HG03378 (cell line): ENCODE results near the gene LEF1.

ENCODE experiments used
- ATAC-seq: cut with Tn5 transposase; IDR thresholded peaks from one replicate; pipeline ENCODE4 v1.9.1; 2021; ENCODE audit warnings: mild to moderate bottlenecking, moderate library complexity; ENCODE audit not compliant: unreplicated experiment

Gene LEF1

DNA sequence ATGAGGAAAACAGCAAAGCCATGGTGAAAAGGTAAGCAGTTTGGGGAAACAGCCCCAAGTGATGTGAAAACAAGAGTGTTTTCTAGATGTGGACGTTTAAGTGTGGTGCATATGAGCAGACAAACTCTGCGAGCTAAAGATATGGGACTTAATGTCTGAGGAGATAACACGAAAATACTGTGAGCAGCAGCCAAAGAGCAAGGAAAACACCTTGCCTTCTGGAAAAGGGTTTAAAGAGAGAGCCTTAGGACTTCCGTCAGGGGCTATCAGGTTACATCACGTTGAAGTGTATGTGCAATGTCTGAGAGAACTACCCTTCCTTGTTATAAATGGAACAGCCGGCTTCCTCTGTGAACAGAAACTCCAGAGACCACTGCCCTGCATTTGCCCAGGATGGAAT is 54.2 kb downstream of the LEF1 start:
- ATAC-seq: no peak

GRCh38 chr4:108113229-108113628 is 55.5 kb downstream of the LEF1 start:
- ATAC-seq: no peak

DNA sequence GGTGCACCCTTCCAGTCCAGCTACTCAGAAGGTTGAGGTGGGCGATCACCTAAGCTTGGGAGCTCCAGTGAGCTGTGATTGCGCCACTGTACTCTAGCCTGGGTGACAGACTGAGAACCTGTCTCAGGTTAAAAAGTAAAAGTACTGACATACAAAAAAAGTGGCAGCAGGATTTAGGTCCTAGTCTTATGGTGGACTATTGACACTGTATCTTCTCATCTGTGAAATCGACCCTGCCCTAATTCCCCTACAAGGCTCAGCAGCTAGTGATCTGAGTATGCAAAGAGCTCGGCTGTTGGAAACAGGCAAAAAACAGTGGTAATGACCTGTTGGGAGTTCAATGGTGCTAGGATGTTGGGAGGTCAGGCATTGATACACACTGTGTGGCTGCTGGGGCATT is 57.0 kb downstream of the LEF1 start:
- no peak for ATAC-seq

DNA sequence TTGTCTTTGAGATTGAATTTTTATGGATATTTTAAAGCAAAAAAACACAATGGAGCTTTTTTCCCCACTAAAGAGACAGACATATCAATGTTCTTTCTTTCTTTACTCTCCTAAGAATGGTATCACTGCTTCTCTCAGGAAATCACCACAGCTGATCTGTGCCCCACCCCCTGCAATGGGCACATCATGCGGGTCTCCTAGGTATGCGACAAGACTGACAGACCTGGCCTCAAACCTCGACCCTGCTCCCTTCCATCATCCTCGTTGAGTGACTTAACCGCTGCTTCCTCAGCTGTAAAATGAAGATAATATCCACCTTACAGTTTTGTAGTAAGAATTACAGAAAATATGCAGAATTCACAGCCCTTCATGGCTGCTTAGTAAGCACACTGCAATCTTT is 58.3 kb downstream of the LEF1 start:
- no peak for ATAC-seq

GRCh38 chr4:108109997-108110416 is 58.7 kb downstream of the LEF1 start:
- ATAC-seq: peak; percentile 88

DNA sequence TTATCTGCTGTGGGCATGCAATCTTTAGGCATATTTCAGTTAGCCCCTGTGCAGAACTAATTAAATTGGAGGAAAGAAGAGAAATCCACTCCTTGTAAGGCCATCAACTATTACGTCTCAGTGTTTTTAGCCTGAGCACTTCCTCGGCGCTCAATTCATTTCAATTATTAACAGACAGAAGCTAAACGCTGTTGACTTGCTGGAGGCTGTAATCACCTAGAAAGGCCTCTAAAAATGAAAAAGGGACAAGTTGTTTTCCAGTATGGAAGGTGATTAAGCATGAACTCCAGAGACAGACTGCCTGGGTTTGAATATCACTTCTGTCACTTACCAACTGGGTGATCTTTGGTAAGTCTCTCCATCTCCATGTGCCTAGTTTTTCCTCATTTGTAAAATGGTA is 59.6 kb downstream of the LEF1 start:
- no peak for ATAC-seq

GRCh38 chr4:108107729-108108382 is 60.9 kb downstream of the LEF1 start:
- ATAC-seq: no peak

GRCh38 chr4:108107101-108107500 is 61.6 kb downstream of the LEF1 start:
- ATAC-seq: no peak

DNA sequence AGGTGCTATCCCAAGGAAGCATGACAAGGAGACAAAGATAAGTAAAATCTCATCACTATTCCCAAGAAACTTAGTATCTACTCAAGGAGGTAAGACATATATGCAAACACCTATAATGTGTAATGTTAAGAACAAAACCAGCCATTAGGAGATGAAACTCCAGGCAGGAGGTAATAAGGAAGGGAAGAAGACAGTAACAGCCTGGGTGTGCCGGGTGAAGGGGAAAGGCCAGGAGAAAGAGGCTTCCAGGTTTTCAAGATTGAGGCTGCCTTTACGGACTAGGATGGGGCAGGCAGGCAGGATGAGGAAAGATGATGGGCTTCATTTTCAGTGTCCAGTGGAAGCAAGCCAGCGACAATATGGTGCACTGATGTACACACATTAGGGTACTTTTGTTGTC is 62.5 kb downstream of the LEF1 start:
- no peak for ATAC-seq

DNA sequence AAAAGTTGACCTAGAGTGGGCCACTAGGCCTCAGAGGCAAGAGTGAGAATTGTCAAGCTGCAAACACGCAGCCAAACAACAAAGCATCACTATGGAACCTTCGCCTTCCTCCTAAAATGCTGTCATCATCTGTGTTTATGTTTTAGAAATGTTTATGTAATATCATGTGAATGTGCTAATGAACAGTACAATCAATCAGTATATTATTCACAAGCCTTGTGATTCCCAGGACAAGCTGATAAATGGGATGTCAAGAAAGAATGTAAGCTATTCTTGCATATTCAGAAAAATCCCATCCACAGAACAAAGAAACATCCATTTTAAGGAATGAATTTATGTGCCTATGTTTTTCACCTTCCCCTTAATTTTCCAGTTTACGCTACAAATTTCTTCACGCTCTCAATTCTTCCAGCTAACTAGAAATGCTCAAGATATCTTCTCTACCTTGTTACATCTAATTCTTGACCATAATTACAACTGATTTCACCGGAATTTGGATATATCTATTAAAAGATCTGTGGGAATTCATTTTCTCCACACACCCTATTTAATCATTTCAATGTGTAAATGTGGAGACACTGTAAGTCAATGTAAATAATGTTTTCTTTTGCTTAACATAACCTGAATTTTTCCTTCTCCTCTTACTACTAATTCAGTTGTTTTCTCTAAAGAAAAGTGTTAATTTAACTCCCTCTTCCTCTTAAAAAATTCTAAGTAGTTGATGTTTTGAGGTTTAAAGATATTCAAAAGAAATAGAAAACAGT is 65.5 kb downstream of the LEF1 start:
- ATAC-seq: no peak

DNA sequence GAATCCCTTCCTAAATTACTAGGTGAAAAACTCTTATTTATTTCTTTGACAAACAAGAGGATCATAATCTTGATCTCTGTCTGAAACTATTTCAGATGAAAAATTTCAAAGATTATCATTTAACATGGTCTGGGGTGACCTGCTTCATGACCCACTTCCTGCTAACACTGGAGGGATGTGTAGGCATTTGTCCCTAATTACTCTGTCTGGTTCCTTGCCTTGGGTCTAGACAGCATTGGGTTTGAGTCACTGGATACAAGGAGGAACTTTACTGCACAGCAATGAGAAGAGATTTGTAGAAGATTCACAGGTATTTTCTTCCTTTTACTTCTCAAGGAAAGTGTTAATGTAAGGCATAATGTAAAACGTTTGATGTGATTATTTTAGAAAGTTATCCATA is 67.9 kb downstream of the LEF1 start:
- no peak for ATAC-seq

- no peak for ATAC-seq
These were observed 68.9 kb downstream of the LEF1 start for GRCh38 chr4:108099838-108100237.

DNA sequence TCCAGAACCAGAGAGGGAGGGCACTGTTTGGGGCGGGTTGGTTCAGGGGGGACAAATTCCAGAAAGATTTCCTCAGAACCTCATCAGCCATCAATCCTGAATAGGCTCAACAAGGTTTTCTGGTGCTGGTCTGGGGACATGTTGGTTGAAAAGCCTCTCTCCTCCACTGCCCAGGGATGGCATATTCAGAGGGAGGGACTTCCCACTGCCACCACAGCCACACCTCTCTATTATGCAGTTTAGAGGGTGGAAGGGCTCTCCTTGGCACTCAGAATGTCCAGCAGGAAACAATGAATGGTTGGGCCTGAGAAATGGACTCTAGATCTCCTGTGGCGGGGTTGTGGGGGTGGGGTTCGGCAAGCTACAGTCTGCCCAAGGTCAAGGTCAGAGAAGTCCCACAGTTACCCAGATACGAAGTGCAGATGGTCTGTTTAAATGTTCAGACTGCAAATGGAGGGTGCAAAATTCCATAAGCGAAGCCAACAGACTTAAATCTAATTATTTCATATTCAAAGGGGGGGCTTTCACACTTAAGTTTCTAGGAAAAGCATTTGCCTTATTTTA is 70.7 kb downstream of the LEF1 start:
- ATAC-seq: no peak

DNA sequence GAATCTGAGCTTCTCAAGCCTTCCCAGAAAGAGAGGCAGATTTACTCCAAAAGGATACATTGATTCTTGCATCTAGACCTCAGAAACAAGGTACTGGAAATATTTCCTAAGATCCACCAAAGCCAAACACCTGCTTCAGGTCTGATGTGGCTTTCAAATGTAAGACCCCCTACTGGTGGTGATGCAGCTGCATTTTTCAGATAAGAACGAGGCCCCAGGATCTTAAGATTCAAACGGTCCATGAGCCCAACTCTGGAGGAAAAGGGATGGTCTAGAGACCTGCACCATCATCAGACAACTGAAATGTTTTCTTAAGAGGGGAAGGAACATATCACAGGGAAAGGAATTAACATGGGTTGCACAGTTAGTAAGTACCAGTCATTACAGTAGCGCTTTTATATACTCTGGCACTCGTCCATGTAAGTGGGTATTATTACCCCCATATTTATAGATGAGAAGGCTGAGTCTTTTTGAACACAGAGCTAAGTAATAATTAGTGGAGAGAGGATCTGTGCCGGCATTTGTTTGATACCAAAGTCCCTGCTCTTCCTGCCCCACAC is 73.7 kb downstream of the LEF1 start:
- no peak for ATAC-seq

DNA sequence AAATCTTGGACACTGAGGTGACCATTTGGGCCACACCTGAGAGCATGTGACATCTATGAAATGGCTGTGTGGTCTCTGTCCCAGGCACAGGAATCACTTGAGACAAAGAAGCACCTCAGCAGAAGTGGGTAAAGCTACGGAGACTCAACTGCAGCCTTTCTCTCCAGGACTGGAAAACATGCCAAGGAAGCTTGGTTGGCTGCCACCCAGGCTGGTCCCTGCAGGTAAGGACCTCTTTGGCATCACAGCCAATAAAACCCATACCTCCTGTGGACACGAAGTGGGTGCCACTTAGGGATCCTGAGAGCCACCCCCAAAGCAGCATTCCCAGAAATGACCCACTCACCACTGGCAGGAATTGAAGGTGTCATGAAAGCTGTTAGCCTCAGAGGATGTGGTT is 74.6 kb downstream of the LEF1 start:
- no peak for ATAC-seq

DNA sequence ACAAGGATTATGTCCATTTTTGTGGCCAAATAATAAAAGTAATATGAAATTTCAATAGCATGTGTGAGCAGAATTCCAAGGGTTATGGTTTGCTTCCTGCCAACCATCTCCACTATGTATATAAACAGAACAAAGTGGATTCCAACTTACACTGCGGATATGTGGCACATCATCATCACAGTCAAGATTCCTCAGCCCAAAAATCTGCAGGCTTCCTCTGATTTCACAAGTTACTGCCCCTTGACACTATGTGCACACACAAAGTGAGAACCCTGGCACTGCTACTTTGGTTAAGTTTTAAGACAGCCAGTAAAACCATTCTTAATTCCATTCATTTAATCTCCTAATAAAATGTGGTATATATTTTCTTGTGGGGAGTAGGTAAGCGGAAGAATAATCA is 76.4 kb downstream of the LEF1 start:
- ATAC-seq: no peak

GRCh38 chr4:108087293-108087967 is 81.3 kb downstream of the LEF1 start:
- no peak for ATAC-seq

- ATAC-seq: no peak
These were observed 87.5 kb downstream of the LEF1 start for GRCh38 chr4:108081256-108081655.

DNA sequence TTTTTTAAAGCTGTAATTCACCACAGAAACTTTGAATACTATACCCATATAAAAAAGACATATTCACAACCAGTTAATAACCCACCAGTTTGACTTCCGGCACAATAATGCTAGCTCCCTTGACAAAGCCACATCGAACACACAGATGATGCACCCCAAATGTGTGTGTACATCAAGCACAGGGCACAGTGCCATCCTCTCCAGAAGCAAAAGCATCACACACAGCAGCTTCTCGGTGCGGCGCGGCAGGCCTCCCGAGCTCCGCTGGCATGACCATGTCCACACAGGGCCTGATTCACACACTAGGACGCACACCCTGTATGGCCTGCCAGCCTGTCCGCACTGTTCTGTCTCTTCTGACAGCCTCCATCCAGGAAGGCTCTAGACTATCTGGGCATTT is 88.0 kb downstream of the LEF1 start:
- ATAC-seq: no peak

GRCh38 chr4:108078024-108078733 is 90.6 kb downstream of the LEF1 start:
- ATAC-seq: no peak

GRCh38 chr4:108072300-108072699 is 96.4 kb downstream of the LEF1 start:
- no peak for ATAC-seq
